ENCODE data around the gene H1-8.

The H1-8 gene

DNA sequence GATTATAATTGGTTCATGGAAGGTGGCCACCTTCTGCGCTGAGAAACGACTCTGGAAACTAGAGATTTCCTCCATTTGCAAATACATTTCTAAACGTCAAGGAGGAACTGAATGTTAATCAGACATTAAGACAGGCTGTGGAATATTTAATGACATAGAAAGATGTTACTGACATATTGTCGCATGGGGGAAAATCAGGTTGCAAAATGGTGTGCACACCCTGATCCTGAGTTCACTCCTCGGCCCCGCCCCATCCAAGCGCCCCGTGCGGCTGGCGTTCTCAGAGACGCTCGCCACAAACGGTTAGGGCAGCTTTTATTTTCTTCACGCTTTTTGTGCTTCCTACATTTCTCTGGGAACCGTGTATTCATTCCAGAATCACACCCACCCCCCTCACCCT is 10.7 kb downstream of the H1-8 start:
- H3K4me1 Mint-ChIP-seq (ENCODE audit: low read depth) = no peaks in the 10 kb centered on the region
- no peak overlapping the region for H3K27ac Mint-ChIP-seq
- H3K27me3 Mint-ChIP-seq (ENCODE audit: low read depth) = peaks cover 22% of the 10 kb centered on the region
- no peak overlapping the region for H3K4me3 Mint-ChIP-seq
- no peaks in the 10 kb centered on the region for H3K9me3 Mint-ChIP-seq
- no peaks in the 10 kb centered on the region for H3K36me3 Mint-ChIP-seq (ENCODE audit: low read depth)

- Mint-ChIP-seq H3K4me1 (ENCODE audit: low read depth) (no peaks in the 10 kb centered on the region), H3K9me3 (no peaks in the 10 kb centered on the region), H3K36me3 (ENCODE audit: low read depth) (no peaks in the 10 kb centered on the region), H3K27ac (no peak overlapping the region), H3K27me3 (ENCODE audit: low read depth) (peaks cover 22% of the 10 kb centered on the region), H3K4me3 (no peak overlapping the region)
These were observed 11.6 kb downstream of the H1-8 start for GRCh38 chr3:129554356-129555152.

GRCh38 chr3:129555153-129555550 is 12.2 kb downstream of the H1-8 start:
- no peak overlapping the region for H3K4me3 Mint-ChIP-seq
- H3K36me3 Mint-ChIP-seq (ENCODE audit: low read depth) = no peaks in the 10 kb centered on the region
- no peak overlapping the region for H3K27ac Mint-ChIP-seq
- H3K9me3 Mint-ChIP-seq = no peaks in the 10 kb centered on the region
- peaks cover 22% of the 10 kb centered on the region for H3K27me3 Mint-ChIP-seq (ENCODE audit: low read depth)
- H3K4me1 Mint-ChIP-seq (ENCODE audit: low read depth) = no peaks in the 10 kb centered on the region

DNA sequence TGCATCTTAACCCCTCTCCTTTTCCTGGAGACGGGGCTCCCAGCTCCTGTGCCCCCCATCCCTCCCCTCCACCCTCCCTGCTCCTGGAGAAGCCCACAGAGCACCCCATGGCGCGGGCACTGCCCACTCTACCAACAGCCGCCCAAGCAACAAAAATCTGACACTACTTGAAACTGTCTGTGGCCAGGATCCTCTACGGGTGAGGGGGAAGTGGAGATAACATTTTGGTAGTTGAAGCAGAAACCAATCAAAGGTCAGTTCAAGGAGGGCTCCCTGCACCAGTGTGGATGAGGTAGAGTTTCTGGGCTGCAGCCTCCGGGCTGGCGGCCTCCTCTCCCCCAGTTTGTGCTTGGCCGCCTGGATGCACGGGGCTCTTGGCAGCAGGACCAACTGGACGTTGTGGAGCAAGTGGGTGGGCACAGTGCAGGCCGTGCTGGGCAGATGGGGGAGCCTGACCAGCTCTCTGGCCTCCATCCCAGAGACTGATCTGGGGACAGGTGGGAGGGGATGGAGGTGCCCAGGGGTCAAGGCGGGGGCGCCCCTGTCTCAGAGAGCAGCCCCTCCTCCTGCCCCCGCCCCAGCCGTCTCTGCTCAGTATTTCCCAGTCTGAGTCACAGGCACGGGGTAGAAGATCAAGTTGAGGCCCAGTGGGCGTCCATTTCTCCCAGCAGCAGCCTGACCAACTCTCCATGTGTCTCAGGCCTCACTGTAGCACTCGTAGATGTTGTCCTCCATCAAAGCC is 12.8 kb downstream of the H1-8 start:
- Mint-ChIP-seq H3K4me1 (ENCODE audit: low read depth) (no peaks in the 10 kb centered on the region), H3K36me3 (ENCODE audit: low read depth) (no peaks in the 10 kb centered on the region), H3K9me3 (no peaks in the 10 kb centered on the region), H3K27ac (no peak overlapping the region), H3K4me3 (no peak overlapping the region), H3K27me3 (ENCODE audit: low read depth) (peaks cover 22% of the 10 kb centered on the region)

DNA sequence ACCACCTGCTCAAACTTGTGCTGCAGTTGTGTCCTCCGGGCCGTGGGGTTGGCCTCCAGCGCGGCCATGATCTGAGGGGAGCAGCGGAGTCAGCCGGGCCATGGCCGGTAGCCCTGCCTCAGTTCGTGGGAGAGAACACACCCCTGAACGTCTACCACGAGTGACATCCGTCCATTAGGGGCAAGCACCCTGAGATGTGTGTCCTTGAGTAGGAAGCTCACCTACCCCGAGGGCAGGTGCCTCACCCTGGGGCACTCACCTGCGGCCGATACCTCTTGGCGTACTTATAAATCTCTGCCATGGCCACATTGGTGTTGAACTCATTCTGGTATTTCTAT is 13.4 kb downstream of the H1-8 start:
- H3K9me3 Mint-ChIP-seq = no peaks in the 10 kb centered on the region
- no peaks in the 10 kb centered on the region for H3K4me1 Mint-ChIP-seq (ENCODE audit: low read depth)
- no peak overlapping the region for H3K4me3 Mint-ChIP-seq
- peaks cover 21% of the 10 kb centered on the region for H3K27me3 Mint-ChIP-seq (ENCODE audit: low read depth)
- H3K27ac Mint-ChIP-seq = no peak overlapping the region
- H3K36me3 Mint-ChIP-seq (ENCODE audit: low read depth) = no peaks in the 10 kb centered on the region

GRCh38 chr3:129556890-129557547 is 14.0 kb downstream of the H1-8 start:
- Mint-ChIP-seq H3K27ac (no peak overlapping the region), H3K4me1 (ENCODE audit: low read depth) (no peaks in the 10 kb centered on the region), H3K9me3 (no peaks in the 10 kb centered on the region), H3K4me3 (no peak overlapping the region), H3K27me3 (ENCODE audit: low read depth) (peaks cover 18% of the 10 kb centered on the region), H3K36me3 (ENCODE audit: low read depth) (no peaks in the 10 kb centered on the region)

DNA sequence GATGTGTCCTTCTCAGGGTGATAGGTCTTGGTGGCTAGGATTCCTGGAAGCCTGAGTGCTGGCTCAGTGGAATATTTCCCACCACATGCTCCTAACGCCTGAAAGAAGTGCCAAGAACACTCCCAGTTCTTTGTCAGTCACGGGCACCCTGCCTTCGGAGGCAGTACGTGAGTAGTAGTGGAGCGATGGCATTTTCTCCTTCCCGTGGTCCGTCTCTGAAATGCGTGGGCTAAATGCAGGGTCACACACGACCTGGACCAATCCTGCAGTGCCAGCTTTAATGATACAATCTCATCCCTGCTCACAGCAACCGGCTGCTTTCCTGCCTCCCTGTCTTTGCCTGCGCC is 14.5 kb downstream of the H1-8 start:
- no peak overlapping the region for H3K4me3 Mint-ChIP-seq
- no peak overlapping the region for H3K27ac Mint-ChIP-seq
- H3K4me1 Mint-ChIP-seq (ENCODE audit: low read depth) = no peaks in the 10 kb centered on the region
- no peaks in the 10 kb centered on the region for H3K36me3 Mint-ChIP-seq (ENCODE audit: low read depth)
- peaks cover 17% of the 10 kb centered on the region for H3K27me3 Mint-ChIP-seq (ENCODE audit: low read depth)
- H3K9me3 Mint-ChIP-seq = no peaks in the 10 kb centered on the region

GRCh38 chr3:129558081-129558771 is 15.3 kb downstream of the H1-8 start:
- no peak overlapping the region for H3K27ac Mint-ChIP-seq
- peaks cover 11% of the 10 kb centered on the region for H3K27me3 Mint-ChIP-seq (ENCODE audit: low read depth)
- no peaks in the 10 kb centered on the region for H3K9me3 Mint-ChIP-seq
- H3K4me3 Mint-ChIP-seq = no peak overlapping the region
- no peaks in the 10 kb centered on the region for H3K4me1 Mint-ChIP-seq (ENCODE audit: low read depth)
- no peaks in the 10 kb centered on the region for H3K36me3 Mint-ChIP-seq (ENCODE audit: low read depth)

GRCh38 chr3:129558772-129559564 is 16.0 kb downstream of the H1-8 start:
- H3K9me3 Mint-ChIP-seq = no peaks in the 10 kb centered on the region
- no peak overlapping the region for H3K4me3 Mint-ChIP-seq
- no peaks in the 10 kb centered on the region for H3K36me3 Mint-ChIP-seq (ENCODE audit: low read depth)
- no peak overlapping the region for H3K27ac Mint-ChIP-seq
- H3K4me1 Mint-ChIP-seq (ENCODE audit: low read depth) = no peaks in the 10 kb centered on the region
- peaks cover 7% of the 10 kb centered on the region for H3K27me3 Mint-ChIP-seq (ENCODE audit: low read depth)

DNA sequence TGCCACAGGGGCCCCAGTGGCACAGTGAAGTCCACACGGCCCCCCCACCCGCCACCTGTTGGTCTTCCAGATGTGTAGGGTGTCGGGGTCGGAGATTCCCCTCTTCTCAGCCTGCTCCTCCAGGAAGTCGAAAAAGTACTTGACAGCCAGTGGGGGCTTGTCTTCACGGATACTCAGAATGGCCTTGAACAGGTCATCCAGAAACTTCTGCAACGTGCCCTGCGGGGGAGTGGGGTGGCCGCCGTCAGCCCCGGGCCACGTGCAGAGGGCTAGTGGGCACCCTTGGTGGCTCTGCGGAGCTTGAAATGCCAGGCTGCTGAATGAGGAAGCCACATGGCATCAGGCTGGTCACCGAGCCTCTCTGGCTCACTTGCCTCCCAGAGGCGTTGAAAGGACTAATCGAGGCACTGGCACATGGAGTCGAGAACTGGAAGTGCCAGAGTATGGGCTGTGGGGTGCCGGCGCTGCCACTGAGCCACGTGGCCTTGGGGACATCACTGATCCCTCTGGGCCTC is 16.6 kb downstream of the H1-8 start:
- no peak overlapping the region for H3K4me3 Mint-ChIP-seq
- no peak overlapping the region for H3K27ac Mint-ChIP-seq
- H3K36me3 Mint-ChIP-seq (ENCODE audit: low read depth) = no peaks in the 10 kb centered on the region
- peaks cover under 1% of the 10 kb centered on the region for H3K27me3 Mint-ChIP-seq (ENCODE audit: low read depth)
- H3K4me1 Mint-ChIP-seq (ENCODE audit: low read depth) = no peaks in the 10 kb centered on the region
- H3K9me3 Mint-ChIP-seq = no peaks in the 10 kb centered on the region

DNA sequence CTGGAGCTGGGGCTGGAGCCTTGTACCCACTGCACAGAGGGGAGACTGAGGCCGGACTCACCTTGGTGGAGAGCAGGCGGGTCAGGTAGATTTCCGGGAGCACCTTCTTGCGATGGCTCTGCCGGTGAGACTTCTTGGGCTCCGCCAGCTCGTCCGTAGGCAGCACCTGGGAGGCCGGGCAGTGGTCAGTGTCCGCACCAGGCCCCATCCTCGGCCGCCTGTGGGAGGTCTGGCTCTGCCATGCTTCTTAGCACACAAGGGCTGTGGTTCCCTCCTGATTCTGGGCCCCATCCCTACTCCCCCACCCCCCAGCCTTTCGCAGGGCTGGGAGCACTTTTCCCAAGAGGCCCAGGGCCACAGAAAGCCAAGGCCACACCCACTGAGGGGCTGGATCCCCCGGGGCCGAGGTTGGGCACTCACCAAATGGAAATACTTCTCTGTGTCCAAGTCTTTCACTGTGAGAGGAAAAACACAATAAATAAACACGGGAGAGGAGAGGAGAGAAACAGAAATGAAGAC is 17.4 kb downstream of the H1-8 start:
- no peak overlapping the region for H3K27ac Mint-ChIP-seq

DNA sequence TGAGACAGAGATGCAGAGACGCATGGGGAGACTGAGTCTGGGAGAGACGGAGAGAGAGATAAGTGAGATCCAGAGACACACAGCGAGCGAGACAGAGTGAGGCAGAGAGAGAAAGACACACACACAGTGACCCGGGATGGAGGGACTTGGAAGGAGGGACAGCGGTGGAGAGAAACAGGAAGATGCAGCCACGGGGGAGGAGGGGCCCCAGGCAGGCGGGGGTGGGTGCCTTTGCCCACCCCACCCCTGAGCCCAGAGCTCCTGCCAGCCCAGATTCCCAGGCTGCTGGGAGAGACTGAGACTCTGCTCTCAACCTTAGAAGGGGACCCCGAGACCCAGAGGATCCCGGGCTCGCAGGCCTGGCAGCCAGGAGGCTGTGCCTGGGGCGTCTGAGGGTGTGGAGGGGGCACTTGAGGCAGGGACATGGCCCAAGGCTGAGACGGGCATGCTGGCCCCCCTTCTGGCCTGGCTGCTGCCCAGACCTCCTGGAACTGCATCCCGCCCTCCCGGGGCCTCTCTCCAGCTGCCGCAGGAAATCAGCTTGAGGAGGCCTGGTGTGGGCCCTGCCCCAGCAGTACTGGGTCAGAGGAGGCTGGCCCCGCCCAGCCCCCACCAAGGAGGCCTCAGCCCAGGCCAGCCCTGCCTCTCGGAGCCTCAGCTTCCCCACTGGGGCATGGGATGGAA is 18.1 kb downstream of the H1-8 start:
- Mint-ChIP-seq H3K4me3 (no peak overlapping the region), H3K36me3 (ENCODE audit: low read depth) (no peaks in the 10 kb centered on the region), H3K27me3 (ENCODE audit: low read depth) (no peaks in the 10 kb centered on the region), H3K9me3 (no peaks in the 10 kb centered on the region), H3K4me1 (ENCODE audit: low read depth) (no peaks in the 10 kb centered on the region), H3K27ac (no peak overlapping the region)

More for the DNA sequence above, 17.4 kb downstream of the H1-8 start:
- H3K36me3 Mint-ChIP-seq (ENCODE audit: low read depth) = no peaks in the 10 kb centered on the region
- no peaks in the 10 kb centered on the region for H3K9me3 Mint-ChIP-seq
- no peaks in the 10 kb centered on the region for H3K4me1 Mint-ChIP-seq (ENCODE audit: low read depth)
- no peaks in the 10 kb centered on the region for H3K27me3 Mint-ChIP-seq (ENCODE audit: low read depth)
- no peak overlapping the region for H3K4me3 Mint-ChIP-seq

- Mint-ChIP-seq H3K4me3 (no peak overlapping the region), H3K36me3 (ENCODE audit: low read depth) (no peaks in the 10 kb centered on the region), H3K27me3 (ENCODE audit: low read depth) (no peaks in the 10 kb centered on the region), H3K9me3 (no peaks in the 10 kb centered on the region), H3K4me1 (ENCODE audit: low read depth) (no peaks in the 10 kb centered on the region), H3K27ac (no peak overlapping the region)
These were observed 18.8 kb downstream of the H1-8 start for GRCh38 chr3:129561619-129562248.

All from T-helper 1 cell treated with Interleukin-12 subunit alpha and Interleukin-12 subunit beta and Interleukin-4 antibody, amounts not matched to agents 30 μg/mL and 1 μg/mL, for 36 hours (primary cell).